HepG2 (cell line): Measurements from ENCODE around the gene UBXN2A. TPM values are rescaled to one million over a fixed set of nuclear protein-coding genes. Genes with fewer than 3 reads are reported as not detected.

Source experiments
- ARID3A ChIP-seq: IDR thresholded peaks from 2 replicates; pipeline ENCODE4 v1.6.1; 2012; ENCODE audit warnings: low read depth, low read length, improper control_type of control experiment
- EHMT2 ChIP-seq: fragments of 200-600 bp; sonication (generic); IDR thresholded peaks from 2 replicates; pipeline ENCODE4 v1.7.0; 2017; ENCODE audit warnings: antibody characterized with exemption, low read depth, low read length, borderline replicate concordance
- GATA4 ChIP-seq: sonication (generic); IDR thresholded peaks from 2 replicates; pipeline ENCODE4 v1.6.1; 2016; ENCODE audit warnings: antibody characterized with exemption, low read depth, borderline replicate concordance
- GLI4 ChIP-seq: sonication (generic); formaldehyde crosslinking; IDR thresholded peaks from 2 replicates; pipeline ENCODE4 v1.5.1; 2020; ENCODE audit warnings: missing genetic modification reagents, mild to moderate bottlenecking, moderate library complexity, borderline replicate concordance
- KDM5A ChIP-seq: fragments of 200-600 bp; sonication (generic); IDR thresholded peaks from 2 replicates; pipeline ENCODE4 v1.7.0; 2018; ENCODE audit warnings: antibody characterized with exemption, mild to moderate bottlenecking, low read length, borderline replicate concordance
- KLF13 ChIP-seq: sonication (generic); formaldehyde crosslinking; IDR thresholded peaks from 2 replicates; pipeline ENCODE4 v1.4.0; 2020; ENCODE audit warnings: mild to moderate bottlenecking, missing genetic modification reagents
- MED8 ChIP-seq: sonication (generic); formaldehyde crosslinking; IDR thresholded peaks from 2 replicates; pipeline ENCODE4 v1.8.1; 2023; ENCODE audit warnings: mild to moderate bottlenecking, missing genetic modification reagents; ENCODE audit not compliant: insufficient replicate concordance
- NAIF1 ChIP-seq: sonication (generic); formaldehyde crosslinking; IDR thresholded peaks from 2 replicates; pipeline ENCODE4 v1.5.0; 2020; ENCODE audit warnings: mild to moderate bottlenecking, missing genetic modification reagents, borderline replicate concordance
- ONECUT2 ChIP-seq: sonication (generic); formaldehyde crosslinking; IDR thresholded peaks from 2 replicates; pipeline ENCODE4 v1.4.0; 2020; ENCODE audit warnings: missing genetic modification reagents
- PAF1 ChIP-seq: IDR thresholded peaks from 2 replicates; pipeline ENCODE4 v1.6.1; 2016; ENCODE audit warnings: missing genetic modification reagents, missing compliant biosample characterization
- PHF21A ChIP-seq: sonication (generic); formaldehyde crosslinking; IDR thresholded peaks from 2 replicates; pipeline ENCODE4 v1.5.0; 2020; ENCODE audit warnings: mild to moderate bottlenecking, missing genetic modification reagents
- PREB ChIP-seq: sonication (generic); formaldehyde crosslinking; IDR thresholded peaks from 2 replicates; pipeline ENCODE4 v1.4.0; 2020; ENCODE audit warnings: missing genetic modification reagents
- SATB2 ChIP-seq: sonication (generic); formaldehyde crosslinking; IDR thresholded peaks from 2 replicates; pipeline ENCODE4 v1.5.0; 2020; ENCODE audit warnings: missing genetic modification reagents
- ZBTB42 ChIP-seq: sonication (generic); formaldehyde crosslinking; IDR thresholded peaks from 2 replicates; pipeline ENCODE4 v1.5.0; 2020; ENCODE audit warnings: mild to moderate bottlenecking, missing genetic modification reagents
- ZBTB44 ChIP-seq: sonication (generic); formaldehyde crosslinking; IDR thresholded peaks from 2 replicates; pipeline ENCODE4 v1.4.0; 2020; ENCODE audit warnings: missing genetic modification reagents
- ZNF17 ChIP-seq: sonication (generic); formaldehyde crosslinking; IDR thresholded peaks from 2 replicates; pipeline ENCODE4 v1.5.0; 2020; ENCODE audit warnings: mild to moderate bottlenecking, missing genetic modification reagents
- ZNF251 ChIP-seq: sonication (generic); formaldehyde crosslinking; IDR thresholded peaks from 2 replicates; pipeline ENCODE4 v1.9.0; 2021; ENCODE audit warnings: mild to moderate bottlenecking, missing genetic modification reagents
- ZNF34 ChIP-seq: sonication (generic); formaldehyde crosslinking; IDR thresholded peaks from 2 replicates; pipeline ENCODE4 v1.4.0; 2020; ENCODE audit warnings: mild to moderate bottlenecking, missing genetic modification reagents, borderline replicate concordance
- ZNF616 ChIP-seq: sonication (generic); formaldehyde crosslinking; IDR thresholded peaks from 2 replicates; pipeline ENCODE4 v1.5.0; 2020; ENCODE audit warnings: low read depth, mild to moderate bottlenecking, missing genetic modification reagents
- ZNF790 ChIP-seq: sonication (generic); formaldehyde crosslinking; IDR thresholded peaks from 2 replicates; pipeline ENCODE4 v1.8.0; 2022; ENCODE audit warnings: missing genetic modification reagents, mild to moderate bottlenecking, borderline replicate concordance
- polyA plus RNA-seq, 8 experiments: library from polyadenylated mRNA; depleted of rRNA in 3 of 8; stranded (reverse) in 7 of 8; unstranded in 1 of 8; fragments of >200 nt; fragmentation: Illumina TruSeq in 4 of 8; extraction: Trizol in 4 of 8; gene quantifications; 2 replicates each; pipeline versions ENCODE4 v1.2.1 to v1.2.3, GENCODE V29; 2011 to 2016; ENCODE audit warnings: low read depth in 4 of 8, missing spikeins in 1 of 8, mixed read lengths in 1 of 8; ENCODE audit not compliant: insufficient read depth in 1 of 8
- total RNA-seq, 5 experiments: library from RNA; depleted of rRNA; stranded (reverse); fragments of >200 nt; fragmentation: Illumina TruSeq; extraction: Trizol; gene quantifications; 2 replicates each; pipeline ENCODE4 v1.2.3, GENCODE V29; 2016; ENCODE audit warnings: low read depth in 1 of 5
- TF ChIP-seq, protein P1 (sequence below): sonication (generic); formaldehyde crosslinking; IDR thresholded peaks from 2 replicates; pipeline ENCODE4 v1.5.0; 2020; ENCODE audit warnings: missing genetic modification reagents
- TF ChIP-seq, protein P2 (sequence below): sonication (generic); formaldehyde crosslinking; IDR thresholded peaks from 2 replicates; pipeline ENCODE4 v1.4.0; 2020; ENCODE audit warnings: mild to moderate bottlenecking, missing genetic modification reagents

Gene UBXN2A
- total and polyA plus RNA-seq, 2 of the 13 experiments (the other 11 are each of a cell fraction or from before 2014, with no cell fraction given): 8.3 to 20.9 TPM

- no peak; the same call in 1 of the 2 replicates for TF ChIP-seq ZNF790 (CRISPR knock-in tag)
- no peak for TF ChIP-seq ZBTB44
- no peak for TF ChIP-seq ZNF34 (CRISPR knock-in tag)
- TF ChIP-seq ONECUT2 (CRISPR knock-in tag): no peak
- peak; percentile 15 for TF ChIP-seq PREB
- no peak for TF ChIP-seq EHMT2
- TF ChIP-seq, protein P1, sequence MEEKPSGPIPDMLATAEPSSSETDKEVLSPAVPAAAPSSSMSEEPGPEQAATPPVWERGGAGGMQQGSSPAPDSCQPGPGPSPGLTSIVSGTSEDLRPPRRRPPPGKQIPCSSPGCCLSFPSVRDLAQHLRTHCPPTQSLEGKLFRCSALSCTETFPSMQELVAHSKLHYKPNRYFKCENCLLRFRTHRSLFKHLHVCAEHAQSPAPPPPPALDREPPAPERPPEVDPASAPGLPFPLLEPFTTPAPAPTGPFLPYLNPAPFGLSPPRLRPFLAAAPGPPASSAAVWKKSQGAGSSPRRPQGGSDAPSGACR: no peak
- no peak for TF ChIP-seq KDM5A
- TF ChIP-seq PHF21A: peak; percentile 59; the same call in 1 of the 2 replicates
- TF ChIP-seq MED8: peak; percentile 2
- TF ChIP-seq GLI4 (CRISPR knock-in tag): no peak
- no peak; the same call in 1 of the 2 replicates for TF ChIP-seq ARID3A
- no peak; the same call in 1 of the 2 replicates for TF ChIP-seq ZNF616 (CRISPR knock-in tag)
- TF ChIP-seq GATA4: no peak
- no peak for TF ChIP-seq NAIF1 (CRISPR knock-in tag)
- TF ChIP-seq, protein P2, sequence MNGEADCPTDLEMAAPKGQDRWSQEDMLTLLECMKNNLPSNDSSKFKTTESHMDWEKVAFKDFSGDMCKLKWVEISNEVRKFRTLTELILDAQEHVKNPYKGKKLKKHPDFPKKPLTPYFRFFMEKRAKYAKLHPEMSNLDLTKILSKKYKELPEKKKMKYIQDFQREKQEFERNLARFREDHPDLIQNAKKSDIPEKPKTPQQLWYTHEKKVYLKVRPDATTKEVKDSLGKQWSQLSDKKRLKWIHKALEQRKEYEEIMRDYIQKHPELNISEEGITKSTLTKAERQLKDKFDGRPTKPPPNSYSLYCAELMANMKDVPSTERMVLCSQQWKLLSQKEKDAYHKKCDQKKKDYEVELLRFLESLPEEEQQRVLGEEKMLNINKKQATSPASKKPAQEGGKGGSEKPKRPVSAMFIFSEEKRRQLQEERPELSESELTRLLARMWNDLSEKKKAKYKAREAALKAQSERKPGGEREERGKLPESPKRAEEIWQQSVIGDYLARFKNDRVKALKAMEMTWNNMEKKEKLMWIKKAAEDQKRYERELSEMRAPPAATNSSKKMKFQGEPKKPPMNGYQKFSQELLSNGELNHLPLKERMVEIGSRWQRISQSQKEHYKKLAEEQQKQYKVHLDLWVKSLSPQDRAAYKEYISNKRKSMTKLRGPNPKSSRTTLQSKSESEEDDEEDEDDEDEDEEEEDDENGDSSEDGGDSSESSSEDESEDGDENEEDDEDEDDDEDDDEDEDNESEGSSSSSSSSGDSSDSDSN (CRISPR knock-in tag): peak; percentile 79; the same call in 1 of the 2 replicates
- no peak for TF ChIP-seq ZBTB42 (CRISPR knock-in tag)
- no peak for TF ChIP-seq ZNF17 (CRISPR knock-in tag)
- TF ChIP-seq ZNF251 (CRISPR knock-in tag): no peak
- TF ChIP-seq PAF1 (CRISPR knock-in tag): no peak
- 0 out of 2 replicates have a peak, but pooled peaks have one; percentile 76 for TF ChIP-seq SATB2 (CRISPR knock-in tag)
- no peak for TF ChIP-seq KLF13 (CRISPR knock-in tag)
Measured at GRCh38 chr2:23940718-23941620, 706 bp downstream of the UBXN2A start (continued).
